Adrenal gland (tissue), 12 donors: ENCODE measurements around the gene SCARF2. TPM values are rescaled to one million over a fixed set of nuclear protein-coding genes. Genes with fewer than 3 reads are reported as not detected.
"Not testable (repeated sequence)": the region's sequence is repeated elsewhere in the genome, so short reads cannot be mapped to it uniquely, and the experiment has no call there.

ENCODE experiments used
- DNase-seq, 7 donors: peaks; one replicate each; pipeline ENCODE4 v3.0.0-alpha.2; 2019 to 2020
- H3K27ac ChIP-seq, 5 donors: fragments of 200-600 bp; sonication (generic) in 4 of 5; 1 replicate in 3 of 5; 2 replicates in 2 of 5; pipeline versions ENCODE4 v1.5.1 to v1.8.0; 2016 to 2020; ENCODE audit warnings: mild to moderate bottlenecking in 1 of 5
- H3K27me3 ChIP-seq: fragments of 200-600 bp; 2 replicates; pipeline ENCODE4 v1.8.0; 2021
- H3K36me3 ChIP-seq, 2 donors: fragments of 200-600 bp; replicated peaks in 1 of 2; 1 replicate in 1 of 2; 2 replicates in 1 of 2; pipeline versions ENCODE4 v1.5.1 to v1.8.0; 2018 to 2022
- H3K4me1 ChIP-seq, 2 donors: fragments of 200-600 bp; replicated peaks in 1 of 2; 1 replicate in 1 of 2; 2 replicates in 1 of 2; pipeline versions ENCODE4 v1.5.1 to v1.8.0; 2018 to 2021
- H3K4me3 ChIP-seq, 4 donors: fragments of 200-600 bp; sonication (generic) in 3 of 4; one replicate each; pipeline ENCODE4 v1.5.1; 2016 to 2018
- H3K9me3 ChIP-seq, 3 donors: fragments of 200-600 bp; sonication (generic) in 1 of 3; replicated peaks in 1 of 3; 1 replicate in 2 of 3; 2 replicates in 1 of 3; pipeline versions ENCODE4 v1.5.1 to v1.8.0; 2016 to 2021
- POLR2A ChIP-seq, 2 donors: fragments of 450-650 bp; IDR thresholded peaks; one replicate each; pipeline ENCODE4 v1.6.1; 2017; ENCODE audit warnings: antibody characterized with exemption in 2 of 2, mild to moderate bottlenecking in 2 of 2, moderate library complexity in 1 of 2
- WGBS, 4 donors: extraction: QIAGEN DNeasy Blood & Tissue Kit in 2 of 4; methylation state at CpG; one replicate each; pipeline versions ENCODE4 v1.1.5 to v1.1.7; 2013 to 2017; 5-methylcytosine and 5-hydroxymethylcytosine counted together
- intact Hi-C, 2 donors: fragments of 100-400 bp; cut with DNase I; formaldehyde crosslinking; loops; one replicate each; pipeline versions ENCODE4 v1.14.1 to v1.15.0; 2022 to 2023
- polyA plus RNA-seq, 3 donors: library from polyadenylated mRNA; stranded (reverse); fragments of 200-250 nt in 2 of 3; fragments of 350-450 nt in 1 of 3; fragmentation: Illumina TruSeq in 1 of 3; extraction: RNeasy Lipid Tissue Mini Kit (QIAGEN cat#74804) in 1 of 3; gene quantifications; one replicate each; pipeline ENCODE4 v1.2.3, GENCODE V29; 2013 to 2014
- total RNA-seq, 9 donors: library from RNA; depleted of rRNA in 4 of 9; stranded (reverse); fragments of >200 nt in 4 of 9; fragments of 120-200 nt in 1 of 9; fragmentation: NEBNext Ultra II Directional in 1 of 9; extraction: Animal tissue kit (Norgen Biotek cat#: 25700) in 1 of 9; gene quantifications; one replicate each; pipeline versions ENCODE4 v1.1.0 to v1.2.4, GENCODE V29; 2013 to 2023
- TF ChIP-seq, protein P1 (sequence below), 6 experiments: fragments of 450-650 bp in 4 of 6; fragments of 200-600 bp in 2 of 6; sonication (generic) in 1 of 6; IDR thresholded peaks; 1 replicate in 5 of 6; 2 replicates in 1 of 6; pipeline versions ENCODE4 v1.5.1 to v1.8.0; 2016 to 2021; ENCODE audit warnings: antibody characterized with exemption in 6 of 6, mild to moderate bottlenecking in 2 of 6, moderate library complexity in 1 of 6
- donor health status: healthy with polysubstance abuse.
- donor health status: Bipolar disorder and iron deficiency.
- donor health status: DM: yes; HTN: yes; CAD: no.
- donor health status: DM: no; HTN: no; CAD: no.
- donor health status: DM: no; HTN: no; CAD: no.
- donor health status: DM: yes; HTN: yes; CAD: no.

The SCARF2 gene
- total and polyA plus RNA-seq, 12 donors = 0.92 to 45.3 (median 7.4) TPM

DNA sequence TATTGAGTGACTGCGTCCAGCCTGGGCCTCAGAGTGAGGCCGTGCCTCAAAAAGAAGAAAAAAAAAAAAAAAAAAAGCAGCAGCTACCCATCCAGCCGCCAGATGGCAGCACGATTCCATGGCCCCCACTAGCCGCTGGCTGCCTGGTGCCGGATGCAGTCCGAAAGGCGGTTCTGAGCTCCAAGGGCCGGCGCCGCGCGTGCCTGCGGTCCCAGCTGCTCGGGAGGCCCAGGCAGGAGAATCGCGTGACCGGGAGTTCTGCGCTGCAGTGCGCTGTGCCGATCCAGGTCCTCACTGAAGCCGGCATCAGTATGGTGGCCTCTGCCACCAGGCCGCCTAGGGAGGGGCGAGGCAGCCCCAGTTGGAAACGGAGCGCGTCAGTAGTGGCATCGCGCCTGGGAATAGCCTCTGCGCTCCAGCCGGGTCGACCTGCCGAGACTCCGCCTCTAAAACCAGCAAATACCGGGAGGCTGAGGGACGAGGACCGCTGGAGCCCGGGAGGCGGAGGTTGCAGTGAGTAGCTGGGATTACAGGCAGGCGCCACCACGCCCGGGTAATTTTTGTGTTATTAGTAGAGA lies 19.3 kb downstream of the SCARF2 start:
- Histone ChIP-seq H3K36me3 (no peaks in the 10 kb centered on the region), H3K4me1 (peaks cover 0 to 3% of the 10 kb centered on the region in 2 donors), H3K4me3 (peak overlapping the region in 2 of 4 donors; percentile 30 to 44), H3K27ac (peak overlapping the region in 1 of 5 donors; percentile 59), H3K27me3 (no peaks in the 10 kb centered on the region), H3K9me3 (no peaks in the 10 kb centered on the region)
- intact Hi-C loops = loop anchor here (2.0 to 5.0 kb wide), 2 partner anchors 37 to 39 kb away; no protein-coding TSS in a partner anchor
- WGBS, 4 donors = 13 to 16% (median 15%) methylated on average over 18 to 42 of the region's 42 CpGs
- TF ChIP-seq, protein P1, sequence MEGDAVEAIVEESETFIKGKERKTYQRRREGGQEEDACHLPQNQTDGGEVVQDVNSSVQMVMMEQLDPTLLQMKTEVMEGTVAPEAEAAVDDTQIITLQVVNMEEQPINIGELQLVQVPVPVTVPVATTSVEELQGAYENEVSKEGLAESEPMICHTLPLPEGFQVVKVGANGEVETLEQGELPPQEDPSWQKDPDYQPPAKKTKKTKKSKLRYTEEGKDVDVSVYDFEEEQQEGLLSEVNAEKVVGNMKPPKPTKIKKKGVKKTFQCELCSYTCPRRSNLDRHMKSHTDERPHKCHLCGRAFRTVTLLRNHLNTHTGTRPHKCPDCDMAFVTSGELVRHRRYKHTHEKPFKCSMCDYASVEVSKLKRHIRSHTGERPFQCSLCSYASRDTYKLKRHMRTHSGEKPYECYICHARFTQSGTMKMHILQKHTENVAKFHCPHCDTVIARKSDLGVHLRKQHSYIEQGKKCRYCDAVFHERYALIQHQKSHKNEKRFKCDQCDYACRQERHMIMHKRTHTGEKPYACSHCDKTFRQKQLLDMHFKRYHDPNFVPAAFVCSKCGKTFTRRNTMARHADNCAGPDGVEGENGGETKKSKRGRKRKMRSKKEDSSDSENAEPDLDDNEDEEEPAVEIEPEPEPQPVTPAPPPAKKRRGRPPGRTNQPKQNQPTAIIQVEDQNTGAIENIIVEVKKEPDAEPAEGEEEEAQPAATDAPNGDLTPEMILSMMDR (IDR thresholded peaks at IDR 0.05) = peak; percentile 81 to 94 (median 90)
- TF ChIP-seq POLR2A (IDR thresholded peaks at IDR 0.05) = no peak
- DNase-seq = peak; percentile 80 to 90 (median 84)

DNA sequence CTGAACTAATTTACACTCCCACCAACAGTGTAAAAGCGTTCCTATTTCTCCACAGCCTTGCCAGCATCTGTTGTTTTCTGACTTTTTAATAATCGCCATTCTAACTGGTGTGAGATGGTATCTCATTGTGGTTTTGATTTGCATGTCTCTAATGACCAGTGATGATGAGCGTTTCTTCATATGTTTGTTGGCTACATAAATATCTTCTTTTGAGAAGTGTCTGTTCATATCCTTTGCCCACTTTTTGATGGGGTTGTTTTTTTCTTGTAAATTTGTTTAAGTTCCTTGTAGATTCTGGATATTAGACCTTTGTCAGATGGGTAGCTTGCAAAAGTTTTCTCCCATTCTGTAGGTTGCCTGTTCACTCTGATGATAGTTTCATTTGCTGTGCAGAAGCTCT lies 21.9 kb downstream of the SCARF2 start:
- H3K27ac ChIP-seq, DNase-seq, H3K36me3 ChIP-seq, H3K4me3 ChIP-seq, H3K27me3 ChIP-seq, H3K9me3 ChIP-seq, H3K4me1 ChIP-seq: not testable (repeated sequence)
- WGBS, 4 donors = 72 to 83% (median 77%) methylated on average over 3 of the region's 3 CpGs
- intact Hi-C loops = loop anchor here in 1 of 2 donors (5.0 kb wide), 1 partner anchor 42 kb away; no protein-coding TSS in a partner anchor

DNA sequence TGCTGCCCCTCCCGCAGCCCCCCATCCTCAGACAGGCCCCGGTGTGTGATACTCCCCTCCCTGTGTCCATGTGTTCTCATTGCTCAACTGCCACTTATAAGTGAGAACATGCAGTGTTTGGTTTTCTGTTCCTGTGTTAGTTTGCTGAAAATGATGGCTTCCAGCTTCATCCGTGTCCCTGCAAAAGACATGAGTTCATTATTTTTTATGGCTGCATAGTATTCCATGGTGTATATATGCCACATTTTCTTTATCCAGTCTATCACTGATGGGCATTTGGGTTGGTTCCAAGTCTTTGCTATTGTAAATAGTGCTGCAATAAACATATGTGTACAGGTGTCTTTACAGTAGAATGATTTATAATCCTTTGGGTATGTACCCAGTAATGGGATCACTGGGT lies 22.4 kb downstream of the SCARF2 start:
- not testable (repeated sequence) for H3K9me3 ChIP-seq, H3K36me3 ChIP-seq, H3K4me3 ChIP-seq, H3K27me3 ChIP-seq, DNase-seq, H3K27ac ChIP-seq, H3K4me1 ChIP-seq
- intact Hi-C loops = loop anchor here in 1 of 2 donors (5.0 kb wide), 1 partner anchor 42 kb away; no protein-coding TSS in a partner anchor
- WGBS, 4 donors = 76 to 79% (median 78%) methylated on average over 3 of the region's 3 CpGs

DNA sequence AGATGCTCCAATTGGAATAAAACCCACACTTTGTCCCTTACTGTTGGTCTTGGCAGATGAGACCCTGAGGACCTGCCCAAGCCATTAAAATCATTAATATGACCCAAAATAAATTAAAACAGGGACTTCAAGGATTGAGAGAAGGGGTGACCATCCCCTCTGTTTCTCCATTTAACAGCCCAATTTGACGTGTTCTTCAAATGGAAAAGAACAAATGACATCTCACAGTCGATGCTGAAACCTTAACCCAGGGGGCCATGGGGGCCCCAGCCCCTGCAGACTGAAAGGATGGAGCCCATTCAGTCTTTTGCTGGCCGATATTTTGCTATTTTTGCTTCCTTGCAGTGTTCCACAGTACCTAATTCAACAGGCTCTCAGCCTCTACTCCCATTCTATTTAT lies 23.2 kb downstream of the SCARF2 start:
- Histone ChIP-seq H3K36me3 (no peaks in the 10 kb centered on the region), H3K9me3 (no peaks in the 10 kb centered on the region), H3K27ac (no peak overlapping the region), H3K4me1 (peaks cover 0 to 3% of the 10 kb centered on the region in 2 donors), H3K4me3 (no peak overlapping the region), H3K27me3 (no peaks in the 10 kb centered on the region)
- no peak for DNase-seq
- intact Hi-C loops = no loop called here
- 47 to 72% (median 55%) methylated on average over 3 of the region's 3 CpGs for WGBS, 4 donors
- no peak for TF ChIP-seq POLR2A (IDR thresholded peaks at IDR 0.05)
- TF ChIP-seq, protein P1 (IDR thresholded peaks at IDR 0.05) = no peak

DNA sequence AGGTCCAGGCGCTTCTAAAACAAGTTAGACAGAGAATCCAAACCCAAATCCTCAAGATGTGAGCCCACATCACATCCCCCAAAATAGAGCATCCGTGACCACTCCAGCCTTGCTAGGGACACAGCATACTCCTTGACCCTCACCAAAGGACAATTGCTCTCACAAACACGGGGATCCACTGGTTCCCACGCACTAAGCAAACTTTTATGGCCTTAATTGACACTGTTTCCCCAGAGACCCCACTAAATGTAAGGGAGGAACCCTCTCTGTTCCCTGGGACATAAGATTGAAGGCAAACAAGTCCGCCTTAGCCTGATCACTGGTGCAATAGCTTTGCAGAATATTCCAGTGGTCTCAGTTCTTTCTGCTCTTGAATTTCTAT lies 23.6 kb downstream of the SCARF2 start:
- no peaks in the 10 kb centered on the region for H3K27me3 ChIP-seq
- H3K9me3 ChIP-seq = no peaks in the 10 kb centered on the region
- no peak for DNase-seq
- H3K27ac ChIP-seq = no peak overlapping the region
- H3K4me1 ChIP-seq = peaks cover 0 to 3% of the 10 kb centered on the region in 2 donors
- no peak for TF ChIP-seq POLR2A (IDR thresholded peaks at IDR 0.05)
- TF ChIP-seq, protein P1 (IDR thresholded peaks at IDR 0.05) = no peak
- H3K4me3 ChIP-seq = no peak overlapping the region
- H3K36me3 ChIP-seq = no peaks in the 10 kb centered on the region
- WGBS, 4 donors = 77 to 85% (median 80%) methylated on average over 5 of the region's 5 CpGs
- intact Hi-C loops = no loop called here
